Measurements from ENCODE around the gene AOPEP.

Gene AOPEP

GRCh38 chr9:94899464-94900221 lies 173.1 kb downstream of the AOPEP start:
- DNase-seq (ENCODE audit: low spot score): no peak

- peak; percentile 49 for DNase-seq (ENCODE audit: low spot score)
These were observed 173.9 kb downstream of the AOPEP start for GRCh38 chr9:94900222-94901018.

DNA sequence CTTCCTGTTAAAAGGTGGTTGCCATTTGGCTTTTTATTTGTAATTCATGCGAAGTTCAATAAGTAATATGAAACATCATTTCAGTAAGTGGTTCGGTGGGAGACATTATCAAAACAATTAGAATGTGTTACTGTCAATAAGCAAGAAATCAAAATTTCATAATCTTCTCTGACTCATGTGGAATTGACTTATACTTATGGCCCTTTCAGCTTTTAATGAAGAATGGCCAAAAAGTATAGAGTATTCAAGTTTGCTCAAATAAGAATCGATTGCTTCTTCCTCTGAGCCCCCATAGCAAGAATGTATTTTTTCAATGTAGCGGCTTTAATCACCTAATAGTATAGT lies 174.5 kb downstream of the AOPEP start:
- no peak for DNase-seq (ENCODE audit: low spot score)

- DNase-seq (ENCODE audit: low spot score): no peak
These were observed 177.5 kb downstream of the AOPEP start for GRCh38 chr9:94903961-94904421.

- no peak for DNase-seq (ENCODE audit: low spot score)
These were observed 178.3 kb downstream of the AOPEP start for GRCh38 chr9:94904806-94905205.

DNA sequence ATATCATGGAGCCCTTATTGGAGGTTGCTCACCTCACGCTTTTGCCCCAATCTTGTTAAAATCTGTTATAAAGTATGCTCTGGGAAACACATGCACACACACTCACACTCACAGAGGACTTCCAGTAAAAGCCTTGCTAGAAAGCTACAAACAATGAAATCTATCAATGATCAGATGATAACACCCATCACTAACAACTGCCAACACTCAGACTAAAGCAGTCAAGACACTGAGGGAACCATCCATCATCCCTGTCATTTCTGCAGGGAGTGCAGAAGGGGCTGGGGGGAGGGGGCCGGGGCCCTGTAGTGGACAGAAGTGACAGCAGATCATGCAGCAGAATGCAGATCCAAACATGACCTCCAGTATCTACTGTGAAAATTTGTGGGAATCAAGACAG lies 179.1 kb downstream of the AOPEP start:
- no peak for DNase-seq (ENCODE audit: low spot score)

- DNase-seq (ENCODE audit: low spot score): no peak
These were observed 179.7 kb downstream of the AOPEP start for GRCh38 chr9:94906181-94906580.

GRCh38 chr9:94906713-94907112 lies 180.2 kb downstream of the AOPEP start:
- no peak for DNase-seq (ENCODE audit: low spot score)

DNA sequence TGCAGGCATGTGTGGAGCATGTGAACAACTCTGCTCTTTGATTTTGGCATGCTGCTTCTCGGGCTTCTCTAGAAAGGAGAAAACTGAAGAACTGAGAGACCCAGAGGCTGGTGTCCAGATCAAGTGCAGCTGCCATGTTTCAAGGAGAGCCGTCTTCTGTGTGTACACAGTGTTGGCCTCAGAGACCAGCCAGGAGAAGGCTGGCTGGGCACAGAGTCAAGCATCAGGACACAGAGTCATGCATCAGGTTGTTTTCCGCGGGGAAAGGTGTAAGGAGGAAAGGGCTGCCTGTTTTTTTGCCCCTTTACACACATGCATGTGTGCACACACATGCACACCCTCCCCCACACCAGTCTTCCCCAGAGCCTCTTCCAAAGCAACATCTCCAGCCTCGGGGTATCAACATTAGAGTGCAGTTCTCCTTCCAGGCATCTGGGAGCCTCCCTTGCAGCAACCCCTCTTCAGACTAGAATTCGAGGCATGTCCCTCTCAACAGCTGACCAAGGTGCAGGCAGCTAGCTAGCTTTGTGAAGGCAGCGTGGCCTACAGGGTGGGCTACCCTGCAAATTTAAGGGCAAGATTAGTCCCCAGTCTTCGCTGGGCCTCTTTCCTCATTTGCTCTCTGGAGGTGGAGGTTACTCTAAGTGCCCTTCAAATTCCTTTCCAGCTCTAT lies 180.9 kb downstream of the AOPEP start:
- DNase-seq (ENCODE audit: low spot score): no peak

GRCh38 chr9:94908011-94908563 lies 181.6 kb downstream of the AOPEP start:
- no peak for DNase-seq (ENCODE audit: low spot score)

DNA sequence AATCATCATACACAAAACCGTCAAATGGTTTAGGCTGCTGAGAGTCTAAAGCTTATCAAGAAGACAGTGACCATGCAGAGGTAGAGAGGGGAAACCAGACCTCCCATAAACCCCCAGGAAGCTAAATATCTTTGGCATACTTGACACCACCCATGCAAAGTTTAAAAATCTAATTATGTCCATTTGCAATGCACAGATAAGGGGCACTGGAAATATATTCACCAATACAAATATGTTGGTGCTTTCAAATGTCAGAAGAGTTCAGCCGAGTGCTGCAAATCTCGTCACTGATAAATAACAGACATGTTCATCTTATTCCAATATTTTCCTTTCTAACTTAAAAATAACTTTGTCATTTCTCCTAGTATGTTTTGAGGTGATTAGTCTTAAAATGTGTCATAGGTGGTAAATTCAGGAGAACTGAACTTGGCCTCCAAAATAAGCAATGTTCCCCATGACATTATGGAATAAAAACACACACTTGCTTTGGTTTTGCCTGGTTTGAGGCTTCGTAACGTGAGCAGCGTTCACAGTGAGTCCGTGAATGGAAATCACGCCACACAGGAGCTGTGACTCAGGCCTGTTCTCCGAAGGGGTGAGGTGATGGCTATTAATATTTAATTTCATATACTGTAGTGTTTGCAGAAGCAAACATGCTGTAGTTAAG lies 182.2 kb downstream of the AOPEP start:
- DNase-seq (ENCODE audit: low spot score): peak; percentile 90

DNA sequence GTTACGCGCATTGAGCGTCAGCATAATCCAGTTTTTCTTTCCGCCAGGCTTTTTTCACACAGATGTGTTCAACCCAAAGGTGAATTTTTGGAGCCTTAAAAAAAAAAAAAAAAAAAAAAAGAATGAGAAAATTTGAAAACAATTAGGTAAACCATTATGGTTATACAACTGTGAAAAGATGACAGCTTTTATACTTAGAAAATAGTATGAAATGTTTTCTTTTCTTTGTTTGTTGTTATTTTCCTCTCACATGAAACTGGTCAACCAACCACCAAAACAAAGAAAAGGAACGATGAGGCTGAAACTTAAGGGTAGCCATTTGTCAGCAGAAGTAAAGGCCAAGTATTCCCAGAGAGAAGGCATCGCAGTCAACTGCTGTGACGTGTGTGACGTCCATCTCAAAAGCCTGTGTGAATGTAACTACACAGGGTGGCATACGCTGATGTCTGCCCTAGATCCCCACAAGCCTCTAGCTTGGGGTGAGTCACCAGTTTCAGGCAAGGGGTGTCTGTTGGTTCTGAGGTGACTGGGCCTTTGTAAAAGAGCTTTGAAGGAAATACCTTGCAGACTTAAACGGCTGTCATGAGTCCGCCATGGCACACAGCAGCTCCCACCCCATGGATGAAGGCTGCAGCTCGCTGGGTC lies 182.9 kb downstream of the AOPEP start:
- peak; percentile 68 for DNase-seq (ENCODE audit: low spot score)

- DNase-seq (ENCODE audit: low spot score): no peak
These were observed 183.6 kb downstream of the AOPEP start for GRCh38 chr9:94909965-94910730.

- DNase-seq (ENCODE audit: low spot score): no peak
These were observed 184.7 kb downstream of the AOPEP start for GRCh38 chr9:94911211-94911610.

GRCh38 chr9:94911986-94912635 lies 185.6 kb downstream of the AOPEP start:
- DNase-seq (ENCODE audit: low spot score): no peak

- DNase-seq (ENCODE audit: low spot score): peak; percentile 96
These were observed 186.3 kb downstream of the AOPEP start for GRCh38 chr9:94912700-94913249.

DNA sequence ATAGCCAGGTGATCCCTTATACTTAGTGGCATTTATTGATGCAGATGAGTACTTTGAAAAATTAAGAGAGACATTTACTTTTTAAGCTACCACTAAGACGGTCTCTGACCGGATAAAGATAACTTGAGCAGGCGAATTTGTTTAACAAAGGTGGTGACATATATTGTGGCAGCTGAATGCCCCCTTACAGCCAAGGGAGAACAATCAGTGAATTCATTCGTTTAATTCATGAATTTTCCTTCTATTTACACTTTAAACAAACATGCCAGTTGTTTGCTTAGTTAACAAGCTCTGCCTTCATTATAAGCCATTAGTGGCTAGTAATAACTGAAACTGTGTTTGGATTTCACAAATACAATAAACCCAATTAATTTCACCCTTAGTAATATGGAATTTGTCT lies 187.1 kb downstream of the AOPEP start:
- DNase-seq (ENCODE audit: low spot score): no peak

DNA sequence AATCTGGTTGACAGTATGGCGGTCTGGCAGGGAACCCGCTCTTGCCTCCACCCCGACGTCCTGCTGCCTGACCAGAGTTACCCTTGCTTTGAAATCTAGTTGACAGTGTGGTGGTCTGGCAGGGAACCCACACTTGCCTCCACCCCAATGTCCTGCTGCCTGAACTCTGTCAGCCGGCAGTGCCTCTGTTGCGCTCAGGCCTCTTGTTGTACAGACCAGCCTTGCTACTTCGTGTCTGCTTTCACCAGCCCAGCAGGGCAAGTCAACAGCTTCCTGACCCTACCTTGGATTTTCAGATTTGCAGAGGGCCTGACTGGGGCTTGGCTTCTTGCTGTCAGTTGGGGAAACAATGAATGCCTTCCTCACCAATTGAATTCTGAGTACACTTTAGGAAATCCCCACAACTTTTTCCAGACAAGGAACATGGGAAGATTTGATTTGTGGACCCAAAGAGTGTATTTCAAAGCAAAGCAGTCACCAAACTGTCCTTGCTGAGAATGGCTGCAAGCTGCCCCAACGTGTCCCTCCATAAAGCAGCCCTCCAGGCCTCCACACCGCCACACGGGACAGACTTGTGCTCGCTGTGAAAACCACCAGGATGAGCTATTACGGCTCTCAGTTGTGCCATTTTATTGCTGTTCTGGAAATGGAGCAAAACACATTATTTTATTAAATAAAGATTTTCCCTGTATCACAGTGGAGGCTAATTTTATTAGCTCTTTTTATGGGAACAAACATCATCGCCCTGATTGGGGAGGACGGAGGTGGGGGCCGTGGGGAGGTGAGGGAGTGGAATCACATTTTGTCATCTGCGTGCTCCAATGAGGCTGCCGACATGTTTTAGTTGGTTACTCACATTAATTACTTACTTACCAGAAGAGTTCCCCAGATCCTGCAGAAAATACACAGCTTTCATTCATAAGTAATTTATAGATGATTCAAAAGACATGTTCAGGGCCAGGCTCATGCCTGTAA lies 189.3 kb downstream of the AOPEP start:
- no peak for DNase-seq (ENCODE audit: low spot score)

DNA sequence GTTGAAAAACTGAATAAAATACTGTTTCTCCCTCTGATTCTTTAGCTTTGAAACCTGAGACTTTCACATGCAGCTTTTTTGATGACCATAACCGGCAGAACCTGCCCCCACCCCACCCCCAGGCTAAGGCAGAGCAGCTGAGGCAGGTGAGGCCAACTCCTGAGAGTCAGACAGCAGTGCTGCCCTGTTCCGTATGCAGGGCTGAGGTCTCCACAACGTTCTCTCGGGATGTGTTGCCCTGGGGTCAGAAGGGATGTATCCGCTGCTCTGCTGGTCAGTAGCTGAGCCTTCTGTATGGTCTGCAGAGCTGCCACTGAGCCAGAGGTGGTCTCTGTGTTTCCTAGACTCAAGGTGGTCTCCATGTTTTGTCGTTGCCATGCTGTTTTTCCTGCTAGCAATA lies 190.5 kb downstream of the AOPEP start:
- no peak for DNase-seq (ENCODE audit: low spot score)
